ENCODE data around the gene PIAS2. TPM values are rescaled to one million over a fixed set of nuclear protein-coding genes. Genes with fewer than 3 reads are reported as not detected.
"Not testable (repeated sequence)": the region's sequence is repeated elsewhere in the genome, so short reads cannot be mapped to it uniquely, and the experiment has no call there.

Gene PIAS2
- total RNA-seq, 1 donor = 38.5 TPM

DNA sequence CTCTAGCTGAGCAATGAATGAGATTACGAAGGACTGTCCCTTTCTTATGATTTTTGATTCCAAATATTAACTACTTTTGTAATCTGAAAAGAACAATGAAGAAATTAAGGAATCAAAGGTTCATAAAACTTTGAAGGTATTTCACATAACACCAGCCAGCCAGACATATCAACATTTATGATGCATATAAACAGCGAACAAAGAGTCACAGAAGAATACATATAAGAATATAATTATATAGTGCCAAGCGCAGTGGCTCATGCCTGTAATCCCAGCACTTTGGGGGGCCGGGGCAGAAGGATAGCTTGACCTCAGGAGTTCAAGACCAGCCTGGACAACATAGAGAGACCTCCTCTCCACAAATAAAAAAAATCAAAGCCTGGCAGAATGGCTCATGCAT, 34.1 kb downstream of the PIAS2 start:
- DNase-seq (ENCODE audit: low read depth) = no peak
- no peak overlapping the region for H3K4me3 ChIP-seq (ENCODE audit: low read depth, low read length)
- TF ChIP-seq, protein P1, sequence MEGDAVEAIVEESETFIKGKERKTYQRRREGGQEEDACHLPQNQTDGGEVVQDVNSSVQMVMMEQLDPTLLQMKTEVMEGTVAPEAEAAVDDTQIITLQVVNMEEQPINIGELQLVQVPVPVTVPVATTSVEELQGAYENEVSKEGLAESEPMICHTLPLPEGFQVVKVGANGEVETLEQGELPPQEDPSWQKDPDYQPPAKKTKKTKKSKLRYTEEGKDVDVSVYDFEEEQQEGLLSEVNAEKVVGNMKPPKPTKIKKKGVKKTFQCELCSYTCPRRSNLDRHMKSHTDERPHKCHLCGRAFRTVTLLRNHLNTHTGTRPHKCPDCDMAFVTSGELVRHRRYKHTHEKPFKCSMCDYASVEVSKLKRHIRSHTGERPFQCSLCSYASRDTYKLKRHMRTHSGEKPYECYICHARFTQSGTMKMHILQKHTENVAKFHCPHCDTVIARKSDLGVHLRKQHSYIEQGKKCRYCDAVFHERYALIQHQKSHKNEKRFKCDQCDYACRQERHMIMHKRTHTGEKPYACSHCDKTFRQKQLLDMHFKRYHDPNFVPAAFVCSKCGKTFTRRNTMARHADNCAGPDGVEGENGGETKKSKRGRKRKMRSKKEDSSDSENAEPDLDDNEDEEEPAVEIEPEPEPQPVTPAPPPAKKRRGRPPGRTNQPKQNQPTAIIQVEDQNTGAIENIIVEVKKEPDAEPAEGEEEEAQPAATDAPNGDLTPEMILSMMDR (IDR thresholded peaks at IDR 0.05; ENCODE audit: insufficient read depth, low read length) = no peak

DNA sequence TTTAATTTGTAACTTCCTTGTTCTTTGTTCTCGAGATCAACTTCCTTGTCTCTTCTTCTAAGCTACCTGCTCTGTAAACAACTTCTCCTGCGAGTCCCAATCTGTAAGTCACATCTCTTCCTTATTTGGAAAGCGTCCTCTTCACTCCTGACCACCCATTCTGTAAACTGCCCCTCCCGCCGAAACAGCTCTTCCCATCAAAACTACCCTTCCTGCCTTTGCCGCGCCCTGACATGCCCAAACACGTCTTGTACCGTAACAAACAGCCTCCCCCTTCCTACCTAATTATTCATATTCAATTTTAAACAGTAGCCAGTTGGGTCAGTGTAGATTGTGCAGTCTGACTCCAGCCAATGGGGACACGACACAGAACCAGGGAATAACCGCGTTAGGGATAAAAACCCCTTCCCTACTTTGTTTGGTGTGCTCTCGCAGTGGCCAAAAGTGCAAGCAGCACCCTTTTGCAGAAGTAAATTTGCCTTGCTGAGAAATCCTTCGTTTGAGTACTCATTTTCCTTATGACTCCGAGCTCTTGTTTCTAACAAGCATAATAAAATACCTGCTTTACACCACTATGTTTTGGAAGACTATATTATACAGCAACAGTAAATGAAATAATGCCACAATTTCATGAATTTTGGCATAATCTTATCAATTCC, 39.8 kb downstream of the PIAS2 start:
- TF ChIP-seq, protein P1 (IDR thresholded peaks at IDR 0.05; ENCODE audit: insufficient read depth, low read length) = no peak
- DNase-seq (ENCODE audit: low read depth) = no peak
- H3K4me3 ChIP-seq (ENCODE audit: low read depth, low read length) = no peak overlapping the region

DNA sequence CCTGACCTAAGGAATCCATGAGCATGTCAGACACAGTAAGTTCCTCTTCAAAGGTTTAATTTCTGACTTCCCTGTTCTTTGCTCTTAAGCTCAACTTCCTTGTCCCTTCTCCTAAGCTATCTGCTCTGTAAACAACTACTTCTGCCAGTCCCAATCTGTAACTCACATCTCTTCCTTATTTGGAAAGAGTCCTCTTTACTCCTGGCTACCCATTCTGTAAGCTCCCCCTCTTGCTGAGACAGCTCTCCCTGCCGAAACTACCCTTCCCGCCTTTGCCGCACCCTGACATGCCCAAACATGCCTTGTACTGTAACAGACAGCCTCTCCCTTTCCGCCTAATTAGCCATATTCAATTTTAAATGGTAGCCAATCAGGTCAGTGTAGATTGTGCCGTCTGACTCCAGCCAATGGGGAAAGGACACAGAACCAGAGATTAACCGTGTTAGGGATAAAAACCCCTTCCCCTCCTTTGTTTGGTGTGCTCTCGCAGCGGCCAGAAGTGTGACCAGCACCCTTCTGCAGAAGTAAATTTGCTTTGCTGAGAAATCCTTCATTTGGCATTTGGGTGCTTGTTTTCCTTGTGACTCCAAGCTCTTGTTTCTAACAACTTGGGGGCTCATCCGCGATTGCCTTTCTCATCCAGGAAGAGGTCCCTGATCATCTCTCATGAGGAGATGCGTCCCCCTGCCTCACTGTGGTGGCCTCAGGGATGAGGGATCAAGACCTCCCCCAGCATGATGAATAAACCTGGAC, 49.0 kb downstream of the PIAS2 start:
- no peak for DNase-seq (ENCODE audit: low read depth)
- TF ChIP-seq, protein P1 (IDR thresholded peaks at IDR 0.05; ENCODE audit: insufficient read depth, low read length) = no peak
- H3K4me3 ChIP-seq (ENCODE audit: low read depth, low read length) = no peak overlapping the region

DNA sequence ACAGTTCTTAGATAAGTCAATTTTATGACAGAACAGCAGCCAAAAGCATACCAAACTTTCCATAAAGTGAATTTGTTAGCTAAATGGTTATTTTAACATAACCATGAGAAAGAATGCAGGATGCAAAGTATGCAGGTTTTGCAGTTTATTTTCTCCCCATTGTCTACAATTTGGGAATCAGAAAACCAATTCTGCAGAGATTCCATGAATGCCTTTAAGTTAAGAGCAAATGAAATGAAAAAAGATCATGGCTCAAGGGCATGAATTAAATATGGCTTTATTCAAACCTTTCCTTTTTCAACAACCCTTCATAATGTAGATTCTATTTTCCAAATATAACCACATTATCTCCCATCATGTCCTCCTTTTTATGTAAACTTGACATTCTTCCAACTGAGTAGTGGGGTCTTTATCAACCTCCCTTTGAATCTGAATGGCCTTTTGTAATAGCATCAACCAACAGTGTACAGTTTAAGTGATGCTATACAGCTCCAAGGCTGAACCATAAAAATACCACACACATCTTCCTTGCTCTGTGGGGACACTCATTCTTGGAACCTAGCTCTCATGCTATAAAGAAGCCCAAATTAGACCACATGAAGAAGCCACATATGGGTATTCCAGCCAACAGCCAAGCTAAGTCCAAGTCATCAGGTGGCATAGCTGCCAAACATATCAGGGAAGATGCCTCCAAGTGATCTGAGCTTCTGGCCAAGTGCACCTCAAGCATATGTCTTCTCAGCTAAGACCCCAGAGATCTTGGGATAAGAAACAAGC, 49.8 kb downstream of the PIAS2 start:
- DNase-seq (ENCODE audit: low read depth) = no peak
- H3K4me3 ChIP-seq (ENCODE audit: low read depth, low read length) = no peak overlapping the region
- TF ChIP-seq, protein P1 (IDR thresholded peaks at IDR 0.05; ENCODE audit: insufficient read depth, low read length) = no peak

DNA sequence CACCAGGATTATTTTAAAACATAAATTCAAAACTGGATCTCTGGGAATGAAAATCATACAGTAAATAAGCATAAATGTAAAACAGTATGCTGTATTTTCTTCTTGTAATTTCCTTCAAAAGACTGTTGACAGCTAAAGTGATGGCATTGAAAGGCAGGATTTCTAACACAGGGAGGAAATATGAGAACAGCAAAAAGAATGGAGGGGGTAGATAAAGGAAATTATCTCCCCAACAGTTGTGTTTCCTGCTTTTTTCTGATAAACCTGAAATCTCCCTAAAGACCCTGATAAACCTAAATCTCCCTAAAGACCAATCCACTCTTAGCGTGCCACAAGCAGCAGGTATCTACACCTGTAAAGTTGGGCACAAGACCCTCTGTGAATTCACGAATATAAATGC, 50.8 kb downstream of the PIAS2 start:
- TF ChIP-seq, protein P1 (IDR thresholded peaks at IDR 0.05; ENCODE audit: insufficient read depth, low read length) = no peak
- no peak for DNase-seq (ENCODE audit: low read depth)
- no peak overlapping the region for H3K4me3 ChIP-seq (ENCODE audit: low read depth, low read length)

DNA sequence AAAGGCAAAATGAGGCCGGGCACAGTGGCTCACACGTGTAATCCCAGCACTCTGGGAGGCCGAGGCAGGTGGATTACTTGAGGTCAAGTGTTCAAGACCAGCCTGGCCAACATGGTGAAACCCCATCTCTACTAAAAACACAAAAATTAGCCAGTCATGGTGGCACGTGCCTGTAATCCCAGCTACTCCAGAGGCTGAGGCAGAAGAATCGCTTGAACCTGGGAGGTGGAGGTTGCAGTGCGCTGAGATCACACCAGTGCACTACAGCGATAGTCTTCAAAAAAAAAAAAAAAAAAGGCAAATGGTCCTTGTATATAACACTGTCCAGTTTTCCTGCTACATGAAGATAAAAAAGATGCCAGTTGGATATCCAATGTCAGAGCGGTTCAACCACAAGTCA, 52.1 kb downstream of the PIAS2 start:
- not testable (repeated sequence) for H3K4me3 ChIP-seq (ENCODE audit: low read depth, low read length); DNase-seq (ENCODE audit: low read depth)

DNA sequence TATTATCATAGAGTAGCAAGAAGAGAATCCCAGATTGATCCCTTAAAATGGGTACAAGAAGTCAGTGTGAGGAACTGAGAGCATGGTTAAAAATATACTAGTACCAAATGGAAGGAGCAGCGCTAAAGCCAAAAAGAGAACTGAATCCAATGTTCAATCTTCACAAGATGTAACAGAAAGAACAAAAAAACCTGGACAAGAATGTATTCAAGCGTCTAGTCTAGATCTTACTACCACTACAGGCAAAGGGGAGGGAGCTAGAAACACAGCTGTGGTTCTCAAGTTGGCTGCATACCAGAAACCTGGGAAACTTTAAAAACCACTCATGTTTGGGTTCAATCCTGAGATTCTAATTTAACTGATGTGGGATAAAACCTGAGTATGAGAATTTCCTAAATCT, 57.5 kb downstream of the PIAS2 start:
- TF ChIP-seq, protein P1 (IDR thresholded peaks at IDR 0.05; ENCODE audit: insufficient read depth, low read length) = no peak
- H3K4me3 ChIP-seq (ENCODE audit: low read depth, low read length) = no peak overlapping the region
- no peak for DNase-seq (ENCODE audit: low read depth)
